ENCODE measurements around the gene CD180.

Gene CD180

DNA sequence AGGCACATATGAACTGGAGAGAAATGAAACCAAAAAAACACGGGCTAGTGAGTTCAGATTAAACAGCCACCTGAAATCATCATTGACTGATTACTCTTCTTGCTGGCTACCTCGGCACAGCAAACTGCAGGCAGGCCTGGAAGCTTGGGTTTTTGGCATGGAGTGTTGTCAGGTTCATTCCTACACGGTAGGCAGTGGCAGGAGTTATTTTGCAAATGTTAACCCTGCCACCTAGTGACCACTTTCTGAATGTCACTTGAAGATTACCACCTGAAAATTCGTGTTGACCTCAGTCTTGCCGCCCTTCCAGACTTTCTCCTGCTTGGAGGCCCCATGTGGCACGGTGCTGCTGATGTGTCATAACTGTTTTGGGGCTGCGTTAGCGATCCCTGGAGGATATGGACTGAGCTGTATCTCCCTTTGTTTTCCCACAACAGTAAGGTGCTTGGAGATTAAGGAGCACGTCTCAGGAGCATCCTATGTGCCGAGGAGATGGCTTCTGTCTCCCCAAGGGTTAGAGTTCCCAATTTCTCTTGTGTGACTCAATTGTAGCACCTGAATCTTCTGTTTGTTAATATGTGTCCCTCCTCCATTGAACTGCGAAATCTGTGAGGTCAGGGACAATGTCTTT, 12.7 kb upstream of the CD180 start:
- peak; percentile 46 for DNase-seq

DNA sequence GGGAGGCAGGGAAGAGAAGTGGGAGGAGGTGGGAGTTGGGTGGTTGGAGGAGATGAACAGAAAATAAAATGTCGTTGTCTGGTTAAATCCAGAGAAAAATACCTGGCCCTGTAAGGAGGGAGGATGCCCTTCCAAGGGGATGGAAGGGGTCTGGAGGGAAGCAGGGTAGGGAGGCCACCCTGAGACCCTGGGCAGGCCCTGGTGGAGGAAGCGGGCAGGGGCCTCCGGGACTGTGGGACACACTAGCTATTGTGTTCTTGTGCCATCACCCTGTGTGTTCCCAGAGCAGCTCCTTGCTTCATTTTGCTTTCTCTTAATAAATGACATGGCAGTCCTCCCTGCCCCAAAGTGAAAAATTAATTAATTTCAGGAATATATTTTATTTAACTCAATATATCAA, 11.8 kb upstream of the CD180 start:
- no peak for DNase-seq

DNA sequence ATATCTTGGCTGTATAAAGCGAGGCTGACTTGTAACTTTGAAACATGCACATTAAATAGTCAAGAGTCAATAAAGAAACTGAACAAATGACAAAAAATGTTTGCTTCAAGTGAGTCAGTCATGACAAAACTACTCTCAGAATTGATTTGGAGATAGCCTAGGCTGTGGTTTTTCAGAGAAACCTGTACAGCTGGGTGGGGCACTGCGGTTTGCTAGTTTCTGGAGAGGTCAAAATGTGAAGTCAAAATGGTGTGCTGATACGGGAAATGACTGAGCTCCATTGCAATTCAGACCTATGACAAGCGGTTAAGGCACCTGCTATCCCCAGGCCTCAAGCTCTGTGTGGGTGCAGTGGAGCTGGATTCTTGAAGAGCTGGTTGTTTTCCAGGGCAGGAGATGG, 10.3 kb upstream of the CD180 start:
- DNase-seq: no peak

DNA sequence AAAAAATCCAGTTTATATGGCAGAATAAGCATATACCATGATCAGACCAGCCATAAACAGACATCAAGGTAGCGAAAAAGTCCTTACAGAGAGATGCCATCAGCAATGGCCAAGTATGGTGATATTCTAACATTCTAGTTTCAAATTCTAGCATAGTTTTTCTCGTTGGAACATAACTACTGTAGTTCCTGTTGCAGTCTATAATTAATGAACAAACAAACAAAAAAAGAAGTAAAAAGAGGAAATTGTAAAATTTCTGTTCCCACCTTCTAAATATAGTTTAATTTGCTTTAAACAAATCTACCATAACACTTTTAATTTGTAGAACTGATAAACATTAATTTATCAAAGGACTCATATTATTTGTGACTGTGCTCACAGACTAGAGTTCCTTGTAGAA, 9.9 kb upstream of the CD180 start:
- DNase-seq: no peak

DNA sequence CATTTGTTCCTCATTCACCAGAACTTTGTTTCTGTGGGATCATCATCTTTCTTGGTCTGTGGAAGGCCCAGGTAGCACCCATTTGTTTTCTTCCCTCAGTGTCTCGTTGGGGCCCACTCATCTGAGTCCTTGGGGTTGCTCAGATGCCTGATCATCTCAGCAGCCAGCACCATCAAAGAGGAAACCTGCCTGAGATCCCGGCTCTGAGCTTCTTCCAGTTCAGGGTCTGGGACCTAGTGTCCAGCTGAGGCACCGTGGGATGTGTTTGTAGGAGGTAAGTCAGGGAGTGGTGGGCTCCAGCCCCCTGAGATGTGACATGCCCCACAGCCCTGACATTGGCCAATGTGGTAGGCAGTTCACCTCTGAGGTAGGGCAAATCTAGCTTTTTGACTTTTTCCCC, 9.4 kb upstream of the CD180 start:
- DNase-seq: no peak

DNA sequence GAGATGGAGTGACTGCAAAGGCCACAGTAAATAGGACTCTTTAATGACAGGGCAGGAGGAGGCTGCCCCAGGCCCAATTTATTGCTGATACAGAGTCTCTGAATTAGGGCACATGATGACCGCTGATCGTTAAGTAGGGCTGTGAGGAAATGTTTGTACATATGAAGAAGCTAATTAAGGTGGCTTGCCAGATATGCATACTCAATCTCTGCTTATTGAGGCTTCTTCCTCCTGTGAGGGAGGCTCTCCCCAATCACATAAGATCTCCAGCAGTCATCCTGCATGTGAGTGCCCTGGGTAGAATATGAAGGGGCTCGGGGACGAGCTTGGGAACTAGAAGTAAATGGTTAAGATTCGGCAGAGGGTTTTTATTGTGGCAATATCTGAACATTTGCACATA, 8.2 kb upstream of the CD180 start:
- no peak for DNase-seq

DNA sequence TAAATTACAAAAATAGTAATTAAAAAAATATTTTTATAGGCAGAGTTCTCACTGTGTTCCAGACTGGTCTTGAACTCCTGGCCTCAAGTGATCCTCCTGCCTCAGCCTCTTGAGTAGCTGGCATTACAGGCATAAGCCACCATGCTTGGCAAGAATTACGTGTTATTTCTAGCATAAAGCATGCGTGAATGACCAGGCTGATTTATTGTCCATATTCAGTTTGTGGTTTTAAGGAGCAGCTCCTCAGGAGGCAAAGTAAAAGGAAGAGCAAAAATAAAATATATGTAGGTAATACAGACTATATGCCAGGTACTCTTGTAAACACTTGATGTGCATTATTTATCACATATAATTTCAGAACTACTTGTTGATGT, 7.1 kb upstream of the CD180 start:
- no peak for DNase-seq

DNA sequence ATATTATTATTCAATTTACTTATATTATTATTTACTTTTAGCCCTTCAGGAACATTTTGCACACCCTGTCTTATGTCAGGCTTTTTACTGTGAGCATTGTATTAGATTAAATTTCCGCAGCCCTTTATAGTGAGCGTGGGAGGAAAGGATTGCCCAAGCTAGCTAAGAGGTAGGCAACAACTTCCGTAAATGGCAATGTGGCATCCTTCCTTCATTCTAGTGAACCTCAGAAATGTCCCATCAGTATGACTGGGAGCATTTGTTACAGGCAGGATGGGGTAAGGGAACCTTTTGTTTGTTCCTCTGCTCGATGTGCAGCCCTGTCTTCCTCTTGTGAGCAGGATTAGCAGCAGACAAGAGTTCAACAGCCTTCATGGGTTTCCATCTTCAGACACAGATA, 6.2 kb upstream of the CD180 start:
- DNase-seq: no peak

DNA sequence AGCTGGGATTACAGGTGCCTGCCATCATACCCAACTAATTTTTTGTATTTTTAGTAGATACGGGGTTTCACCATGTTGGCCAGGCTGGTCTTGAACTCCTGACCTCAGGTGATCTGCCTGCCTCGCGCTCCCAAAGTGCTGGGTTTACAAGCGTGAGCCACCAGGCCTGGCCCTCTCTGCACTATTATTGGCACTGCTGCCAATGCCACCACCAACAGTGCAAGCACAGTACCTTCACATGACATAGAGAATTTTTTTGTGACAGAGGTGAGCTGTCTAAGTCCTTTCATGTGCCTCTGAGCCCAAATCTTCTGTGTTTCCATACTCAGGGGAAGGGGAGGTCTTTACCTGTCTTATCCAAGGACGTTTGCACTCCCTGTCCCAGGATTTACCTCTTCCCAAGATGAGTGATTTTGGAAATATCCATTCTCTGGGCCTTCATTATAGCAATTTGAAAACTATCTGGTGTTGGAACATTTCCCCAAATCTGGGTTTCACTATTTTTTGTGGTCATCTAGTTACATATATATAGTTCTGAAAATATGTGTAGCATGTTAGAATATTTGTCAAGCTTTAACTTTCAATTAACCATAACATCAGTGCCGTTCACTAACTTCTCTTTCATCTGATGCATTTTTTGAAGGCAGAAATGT, 5.4 kb upstream of the CD180 start:
- DNase-seq: no peak

DNA sequence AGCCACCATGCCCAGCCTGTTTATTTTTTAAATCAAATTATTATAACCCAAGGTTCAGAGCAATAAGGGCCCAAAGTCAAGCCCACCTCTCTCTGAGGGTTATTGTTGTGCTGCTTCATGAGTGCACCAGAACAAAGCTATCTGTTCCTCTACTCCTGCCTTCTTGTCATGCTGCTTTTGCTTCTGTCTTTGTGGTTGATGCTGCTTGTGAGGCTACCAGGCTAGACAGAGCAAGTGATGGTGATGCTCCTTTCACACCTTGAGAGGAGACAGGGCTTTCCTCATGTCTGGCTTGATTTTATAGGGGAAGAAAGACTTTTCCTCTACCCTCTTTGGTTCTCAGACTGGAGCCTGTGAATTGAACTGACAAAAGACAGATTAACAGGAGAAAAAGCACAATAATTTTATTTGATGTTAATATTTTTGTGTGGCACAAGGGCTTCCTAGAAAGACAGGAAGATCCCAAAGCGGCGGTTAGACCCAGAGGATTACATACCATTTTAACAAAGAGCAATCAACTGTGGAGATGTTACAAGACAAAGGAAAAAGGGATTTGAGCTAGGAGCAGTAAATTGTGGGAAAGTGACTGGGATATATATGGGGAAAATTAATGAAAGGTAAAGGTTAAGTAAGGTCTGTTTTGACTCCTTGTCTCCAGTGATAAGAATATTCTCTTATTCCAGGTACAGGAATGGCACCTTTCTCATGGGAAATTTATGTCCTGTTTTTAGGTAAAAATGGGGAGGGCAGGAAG, 4.4 kb upstream of the CD180 start:
- DNase-seq: no peak

DNA sequence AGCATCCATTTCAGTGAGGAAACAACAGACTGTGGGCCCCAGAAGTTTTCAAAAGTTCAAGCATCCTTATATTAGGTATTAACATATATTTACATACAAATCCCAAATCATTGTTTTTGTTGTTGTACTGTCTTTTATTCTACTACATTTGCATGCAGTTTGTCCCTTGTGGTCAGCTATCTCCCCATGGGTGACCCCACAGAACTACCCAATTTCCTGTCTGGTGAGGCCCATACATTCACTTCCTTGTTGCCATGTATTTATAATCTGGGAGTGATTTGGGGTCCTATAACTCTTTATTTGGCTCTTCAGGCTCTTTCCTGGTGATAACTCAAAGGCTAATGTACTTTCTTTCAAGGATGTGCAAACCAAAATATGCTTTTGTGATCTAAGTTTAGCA, 3.3 kb upstream of the CD180 start:
- DNase-seq: no peak

DNA sequence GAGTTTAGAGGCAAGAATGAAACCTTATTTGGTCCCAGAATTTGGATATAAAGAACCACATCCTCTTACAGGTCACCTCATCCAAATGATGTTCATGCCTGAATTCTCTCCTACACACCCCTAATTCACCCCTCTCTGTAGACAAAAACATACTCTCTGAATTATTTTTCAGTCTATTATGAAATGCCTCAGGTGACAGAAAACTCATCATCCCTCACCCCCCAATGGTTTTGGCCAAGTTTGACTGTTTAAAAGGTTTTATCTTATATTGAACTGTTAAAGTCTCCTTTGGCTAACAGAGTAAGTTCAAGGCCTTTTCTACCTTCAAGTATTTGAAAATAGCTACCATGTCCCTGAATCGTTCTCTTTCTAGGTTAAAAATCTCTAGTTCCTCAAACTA, 2.3 kb upstream of the CD180 start:
- no peak for DNase-seq

DNA sequence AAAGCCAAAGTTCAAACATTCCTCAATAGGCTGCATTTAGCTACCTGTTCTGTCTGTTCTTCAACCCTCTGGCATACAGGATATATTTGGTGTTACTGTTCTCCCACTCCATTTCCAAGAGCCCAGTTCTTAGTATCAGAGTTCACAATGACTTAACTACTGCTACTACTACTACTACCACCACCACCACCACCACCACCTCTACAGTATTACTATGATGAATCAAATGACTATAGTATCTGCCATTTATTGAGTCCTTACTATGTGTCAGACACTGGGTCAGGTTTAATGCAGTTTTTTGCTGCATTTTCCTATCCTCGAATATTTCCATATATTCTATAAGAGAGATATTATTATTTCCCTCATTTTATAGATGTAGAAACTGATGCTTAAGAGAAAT, 937 bp upstream of the CD180 start:
- no peak for DNase-seq

DNA sequence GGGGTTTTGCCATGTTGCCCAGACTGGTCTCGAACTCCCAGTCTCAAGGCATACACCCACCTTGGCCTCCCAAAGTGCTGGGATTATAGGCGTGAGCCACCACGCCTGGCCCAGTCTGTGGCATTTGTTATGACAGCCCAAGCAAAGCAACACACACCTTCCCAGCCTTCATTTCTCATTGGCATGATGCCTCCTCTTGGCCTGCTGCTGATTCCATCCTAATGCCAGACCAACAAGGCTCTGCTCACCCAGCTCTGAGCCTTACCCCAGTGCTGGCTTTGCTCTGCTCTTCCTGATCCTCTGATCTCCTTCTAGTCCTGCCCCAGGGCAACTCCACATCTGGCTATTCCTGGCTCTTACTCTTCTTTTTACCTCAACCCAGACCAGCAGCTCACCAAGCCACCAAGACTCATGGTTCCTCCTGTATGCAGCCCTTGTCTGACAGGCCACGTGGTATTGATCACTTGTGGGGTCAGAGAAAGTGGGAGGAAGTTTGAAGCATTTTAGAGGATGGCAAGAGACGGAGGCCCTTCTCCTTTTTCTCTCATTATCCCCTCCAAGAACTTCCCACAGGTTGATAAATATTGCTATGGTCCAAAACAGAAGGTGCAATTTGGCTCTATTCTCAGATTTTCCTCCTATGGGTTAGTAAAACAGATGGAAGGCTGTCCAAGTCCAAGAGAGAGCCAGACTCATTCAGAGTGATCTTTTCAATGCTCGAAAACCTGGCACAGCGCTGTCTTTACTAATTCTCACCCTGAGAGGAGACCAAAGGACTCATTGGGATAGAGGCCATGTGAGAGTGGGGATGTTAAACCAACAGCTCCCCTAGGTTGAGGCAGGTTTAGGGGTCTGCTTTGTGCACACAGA, 958 bp downstream of the CD180 start:
- no peak for DNase-seq

DNA sequence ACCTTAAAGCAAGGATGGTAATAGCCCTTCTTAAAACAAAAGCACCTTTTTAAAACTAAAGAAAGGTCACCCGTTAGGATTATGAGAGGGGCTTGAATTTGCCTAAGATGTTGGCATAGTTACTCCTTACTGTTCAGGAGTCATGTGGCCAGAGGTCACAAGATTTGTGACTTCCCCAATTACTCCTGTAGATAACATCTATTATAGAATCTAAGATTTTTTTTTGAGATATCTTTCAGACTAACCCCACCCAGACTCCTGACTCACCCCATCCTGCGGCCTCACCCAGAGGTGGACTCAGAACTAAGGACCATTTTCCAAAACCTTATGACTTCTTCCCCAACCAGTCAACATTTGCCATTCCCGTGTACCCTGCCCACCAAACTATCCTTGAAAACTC, 2.4 kb downstream of the CD180 start:
- DNase-seq: no peak

DNA sequence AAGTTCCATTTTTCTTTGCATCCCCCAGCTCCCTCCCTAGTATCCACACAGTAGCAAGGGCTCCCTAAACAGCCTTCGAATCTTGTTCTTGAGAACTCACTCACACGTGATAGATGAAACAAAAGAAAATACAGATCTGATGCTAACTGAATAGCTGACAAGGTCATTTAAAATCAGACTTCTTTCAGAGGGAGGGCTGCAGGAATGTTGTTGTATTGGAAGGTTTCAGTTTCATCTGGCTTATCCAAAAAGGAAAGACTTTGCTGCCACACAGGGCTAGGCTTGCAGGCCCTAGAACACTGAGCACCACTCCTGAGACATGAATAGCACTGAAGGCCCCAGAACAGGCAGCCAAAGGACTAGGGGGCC, 3.2 kb downstream of the CD180 start:
- DNase-seq: no peak

DNA sequence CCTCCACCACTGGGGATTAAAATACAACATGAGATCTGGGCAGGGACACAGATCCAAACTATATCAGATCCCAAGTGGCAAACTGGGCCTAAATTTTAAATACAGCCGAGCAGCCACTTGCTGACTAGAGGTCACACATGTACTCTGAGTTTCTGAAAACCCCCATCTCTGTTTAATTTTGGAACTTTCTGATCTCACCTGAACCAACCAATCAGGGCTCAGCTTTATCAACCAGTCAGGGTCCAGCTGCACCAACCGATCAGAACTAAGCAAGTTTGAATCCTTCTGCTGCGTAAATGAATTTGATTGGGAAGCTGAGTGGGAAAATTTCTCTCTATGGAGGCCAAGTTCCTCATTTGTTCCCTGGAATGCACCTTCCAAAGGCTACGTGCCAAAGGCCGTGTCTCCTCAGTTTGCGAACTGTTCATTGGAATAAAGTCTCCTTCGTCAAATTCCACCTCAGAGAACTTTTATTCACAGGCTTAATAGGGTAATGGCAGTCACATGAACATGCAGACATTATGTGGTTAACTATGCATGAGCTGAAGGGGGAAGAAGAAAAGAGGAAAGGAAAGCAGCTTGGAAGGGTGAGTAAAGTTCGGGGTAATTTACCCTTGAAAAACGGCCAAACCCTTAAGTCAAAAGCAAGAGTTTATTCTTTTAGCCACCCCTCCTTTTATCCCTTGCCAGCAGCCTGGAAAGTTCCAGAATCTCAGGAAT, 3.7 kb downstream of the CD180 start:
- no peak for DNase-seq

DNA sequence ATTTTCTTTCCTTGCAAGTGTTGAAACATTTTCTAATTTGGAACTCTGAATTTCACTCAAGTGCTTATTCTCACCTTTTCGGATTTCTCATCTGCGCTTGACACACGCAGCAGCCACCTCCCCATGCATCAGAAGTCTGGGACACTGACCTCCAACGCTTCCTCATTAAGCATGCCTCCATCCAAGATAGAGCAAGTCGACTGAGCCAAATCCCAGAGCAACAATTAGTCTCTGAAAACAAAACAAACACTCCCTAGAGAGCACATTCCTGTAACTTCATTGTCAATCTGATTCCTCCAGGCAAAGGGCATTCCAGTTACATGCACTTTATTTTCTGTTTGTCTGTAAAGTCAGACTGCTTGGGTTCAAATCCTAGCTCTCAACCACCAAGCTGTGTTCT, 5.7 kb downstream of the CD180 start:
- no peak for DNase-seq

DNA sequence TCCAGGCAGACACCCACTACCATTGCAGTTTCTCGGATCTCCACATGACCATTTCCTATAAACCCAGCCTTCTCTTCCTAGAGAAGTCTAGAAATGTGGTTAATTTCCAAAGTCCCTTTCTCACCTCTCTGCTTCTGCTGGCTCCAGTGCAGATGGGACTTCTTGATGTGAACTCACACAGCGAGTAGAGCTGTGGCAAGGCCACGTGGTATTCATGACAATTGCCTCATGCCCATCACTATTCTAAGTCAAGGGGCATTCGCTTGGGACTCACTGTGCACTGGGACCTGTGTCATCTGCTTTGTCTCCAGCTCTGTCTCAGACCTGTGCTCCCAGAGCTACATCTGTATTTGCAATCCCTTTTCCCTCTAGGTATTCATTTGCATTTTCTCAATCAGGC, 6.2 kb downstream of the CD180 start:
- no peak for DNase-seq

DNA sequence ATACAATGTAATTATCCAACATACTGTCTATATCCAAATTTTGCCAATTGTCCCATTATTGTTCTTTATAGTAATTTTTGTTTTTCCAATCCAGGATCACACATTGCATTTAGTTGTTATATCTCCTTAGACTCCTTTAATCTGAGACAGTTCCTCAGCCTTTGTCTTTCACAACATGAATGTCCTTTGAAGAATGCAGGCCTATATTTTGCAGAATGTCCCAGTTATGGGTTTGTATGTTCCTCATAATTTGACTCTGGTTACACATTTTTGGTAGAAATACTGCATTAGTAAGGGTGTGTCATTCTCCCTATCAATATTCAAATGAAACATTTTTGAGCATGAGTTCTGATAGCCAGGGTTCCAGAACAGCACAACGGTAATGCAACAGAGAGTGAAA, 6.7 kb downstream of the CD180 start:
- DNase-seq: no peak

DNA sequence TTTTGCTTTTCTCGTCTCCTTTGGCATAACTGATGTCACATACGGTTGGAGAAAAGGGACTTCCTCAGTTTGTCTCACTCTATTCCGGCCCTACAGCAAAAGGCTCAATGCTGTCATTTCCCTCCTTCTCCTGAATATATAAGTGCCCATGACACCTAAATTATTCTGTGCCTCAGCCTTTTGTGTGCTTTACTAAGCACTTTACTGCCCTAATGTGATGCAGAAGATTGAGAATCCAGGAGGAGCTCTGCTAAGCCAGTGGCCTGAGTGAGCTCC, 7.6 kb downstream of the CD180 start:
- DNase-seq: no peak

DNA sequence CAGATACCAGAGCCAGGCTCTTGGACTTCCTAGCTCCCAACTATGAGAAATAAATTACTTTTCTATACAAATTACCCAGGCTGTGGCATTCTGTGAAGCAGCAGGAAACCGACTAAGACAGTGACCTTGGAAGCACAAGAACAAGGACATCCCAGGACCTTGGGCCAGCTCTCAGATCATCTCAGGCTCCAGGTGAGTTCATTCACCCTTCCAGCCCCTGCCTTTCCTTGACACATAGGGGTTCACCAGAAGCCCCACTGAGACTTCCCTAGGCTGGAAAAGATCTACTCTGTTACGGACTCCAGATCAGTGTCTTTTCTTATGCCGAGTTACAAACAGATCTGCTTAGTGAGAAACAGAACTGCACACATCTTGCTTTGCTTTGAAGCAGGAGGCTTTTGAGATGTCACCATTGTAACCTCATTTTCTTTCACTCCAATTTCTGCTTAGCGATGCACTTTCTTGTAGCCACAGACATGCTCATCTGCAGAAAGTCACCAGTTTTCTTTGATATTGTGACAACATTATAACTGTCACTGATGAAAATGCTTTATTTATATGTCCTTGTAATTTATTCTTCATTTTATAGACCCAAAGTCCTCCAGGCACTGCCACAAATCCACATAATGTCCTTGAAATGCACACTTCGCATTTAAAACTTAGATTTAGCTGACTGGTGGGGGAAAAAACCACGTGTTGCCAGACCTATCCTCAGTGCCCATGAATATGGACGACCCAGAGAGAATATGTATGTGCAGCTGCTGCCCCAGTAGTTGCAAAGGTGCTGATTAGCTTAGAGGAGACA, 8.1 kb downstream of the CD180 start:
- no peak for DNase-seq
